PFSK-1 (cell line): ENCODE measurements around the gene SMNDC1.

Experiments used
- FOXP2 ChIP-seq: optimal IDR thresholded peaks from 2 replicates; pipeline ENCODE3; 2011; ENCODE audit warnings: borderline replicate concordance, control low read depth, inconsistent platforms; ENCODE audit not compliant: insufficient read depth; ENCODE audit errors: extremely low read length, extremely low read depth
- POLR2AphosphoS5 ChIP-seq: IDR thresholded peaks from 2 replicates; pipeline ENCODE4 v1.6.1; 2012; ENCODE audit warnings: low read depth, mild to moderate bottlenecking, control low read depth, low read length, moderate library complexity
- REST ChIP-seq, 2 experiments: IDR thresholded peaks; 2 replicates each; pipeline versions ENCODE4 v1.6.1 to v1.8.0; 2011 to 2012; ENCODE audit warnings: low read depth in 2 of 2, low read length in 2 of 2, control low read depth in 1 of 2, inconsistent platforms in 1 of 2, mild to moderate bottlenecking in 1 of 2, moderate library complexity in 1 of 2; ENCODE audit not compliant: insufficient read depth in 1 of 2
- SIN3A ChIP-seq: IDR thresholded peaks from 2 replicates; pipeline ENCODE4 v1.6.1; 2012; ENCODE audit warnings: mild to moderate bottlenecking, low read length, moderate library complexity, borderline replicate concordance; ENCODE audit not compliant: insufficient read depth
- TAF1 ChIP-seq: IDR thresholded peaks from 2 replicates; pipeline ENCODE4 v1.6.1; 2012; ENCODE audit warnings: low read length, control low read depth, borderline replicate concordance; ENCODE audit not compliant: insufficient read depth

SMNDC1 gene

GRCh38 chr10:110334061-110334656 is 29.4 kb upstream of the SMNDC1 start:
- no peak for TF ChIP-seq POLR2AphosphoS5
- no peak for TF ChIP-seq TAF1
- TF ChIP-seq SIN3A = no peak
- TF ChIP-seq REST (IDR thresholded peaks at IDR 0.05; ENCODE audit: insufficient read depth in 1 of 2, low read depth in 2 of 2, low read length in 2 of 2) = no peak
- no peak for TF ChIP-seq FOXP2

GRCh38 chr10:110330675-110331074 is 26.0 kb upstream of the SMNDC1 start:
- TF ChIP-seq REST (IDR thresholded peaks at IDR 0.05; ENCODE audit: insufficient read depth in 1 of 2, low read depth in 2 of 2, low read length in 2 of 2) = no peak
- no peak for TF ChIP-seq POLR2AphosphoS5
- no peak for TF ChIP-seq TAF1
- no peak for TF ChIP-seq SIN3A
- no peak for TF ChIP-seq FOXP2

- TF ChIP-seq FOXP2 (no peak), SIN3A (no peak), REST (IDR thresholded peaks at IDR 0.05; ENCODE audit: insufficient read depth in 1 of 2, low read depth in 2 of 2, low read length in 2 of 2) (no peak), POLR2AphosphoS5 (no peak), TAF1 (no peak)
Observed at GRCh38 chr10:110327262-110327914, 22.7 kb upstream of the SMNDC1 start.

- TF ChIP-seq FOXP2 (no peak), SIN3A (no peak), REST (IDR thresholded peaks at IDR 0.05; ENCODE audit: insufficient read depth in 1 of 2, low read depth in 2 of 2, low read length in 2 of 2) (no peak), POLR2AphosphoS5 (no peak)
Observed at GRCh38 chr10:110326351-110327032, 21.8 kb upstream of the SMNDC1 start.
